ENCODE measurements around the gene HEY2.
A peak's percentile ranks its signal among the peaks of the same experiment; 100 is the strongest.

Gene HEY2

GRCh38 chr6:125787791-125788190, 38.4 kb downstream of the HEY2 start:
- H3K27ac ChIP-seq (ENCODE audit: extremely low read depth, low read depth, low read length): no peak overlapping the region
- no peak overlapping the region for H3K4me3 ChIP-seq (ENCODE audit: low read depth, low read length)
- POLR2A ChIA-PET: no interaction called here
- CTCF ChIA-PET: interaction anchor here (0.7 to 3.5 kb wide), 7 partner anchors 8 to 187 kb away, joined by 3 to 30 read pairs (median 5); no protein-coding TSS in a partner anchor
- H3K9me3 ChIP-seq (ENCODE audit: control insufficient read depth, insufficient read depth, low read depth, low read length): no peaks in the 10 kb centered on the region
- peaks cover 13% of the 10 kb centered on the region; the same call in 1 of the 2 replicates for H3K4me1 ChIP-seq (ENCODE audit: control insufficient read depth, insufficient read depth, low read length)
- no peaks in the 10 kb centered on the region for H3K36me3 ChIP-seq (ENCODE audit: control insufficient read depth in 2 of 2, insufficient read depth in 1 of 2, low read length in 2 of 2)
- TF ChIP-seq PRDM6 (tag by site-specific recombination; IDR thresholded peaks at IDR 0.05) (peak; percentile 14; the same call in 1 of the 2 replicates), ZNF654 (tag by site-specific recombination; IDR thresholded peaks at IDR 0.05; ENCODE audit: low read depth) (peak; percentile 48), ZNF610 (tag by site-specific recombination; IDR thresholded peaks at IDR 0.05; ENCODE audit: borderline replicate concordance) (no peak), ZSCAN16 (tag by site-specific recombination; IDR thresholded peaks at IDR 0.05) (no peak)

- H3K9me3 ChIP-seq (ENCODE audit: control insufficient read depth, insufficient read depth, low read depth, low read length): no peaks in the 10 kb centered on the region
- no peak for TF ChIP-seq ZNF221 (tag by site-specific recombination; IDR thresholded peaks at IDR 0.05; ENCODE audit: borderline replicate concordance)
- TF ChIP-seq ZNF341 (tag by site-specific recombination; IDR thresholded peaks at IDR 0.05; ENCODE audit: low read depth): no peak
- TF ChIP-seq GFI1B (tag by site-specific recombination; IDR thresholded peaks at IDR 0.05): no peak
- no peak for TF ChIP-seq ZNF610 (tag by site-specific recombination; IDR thresholded peaks at IDR 0.05; ENCODE audit: borderline replicate concordance)
- no peak for TF ChIP-seq ZNF248 (tag by site-specific recombination; IDR thresholded peaks at IDR 0.05)
- POLR2A ChIA-PET: interaction anchor here (0.8 to 3.6 kb wide), 9 partner anchors 8 to 482 kb away, joined by 3 to 66 read pairs (median 4); partner anchors contain the start of genes HINT3 and TRMT11
- H3K4me3 ChIP-seq (ENCODE audit: low read depth, low read length): no peak overlapping the region
- CTCF ChIA-PET: interaction anchor here (0.6 to 3.6 kb wide), 10 partner anchors 8 to 1399 kb away, joined by 3 to 35 read pairs (median 4); no protein-coding TSS in a partner anchor
- H3K36me3 ChIP-seq (ENCODE audit: control insufficient read depth in 2 of 2, insufficient read depth in 1 of 2, low read length in 2 of 2): no peaks in the 10 kb centered on the region
- peak overlapping the region; percentile 91 for H3K27ac ChIP-seq (ENCODE audit: extremely low read depth, low read depth, low read length)
- H3K4me1 ChIP-seq (ENCODE audit: control insufficient read depth, insufficient read depth, low read length): peaks cover 24% of the 10 kb centered on the region
Measured at GRCh38 chr6:125789167-125789566, 39.7 kb downstream of the HEY2 start.

- Histone ChIP-seq H3K4me1 (ENCODE audit: control insufficient read depth, insufficient read depth, low read length) (peaks cover 30% of the 10 kb centered on the region), H3K36me3 (ENCODE audit: control insufficient read depth in 2 of 2, insufficient read depth in 1 of 2, low read length in 2 of 2) (no peaks in the 10 kb centered on the region), H3K27ac (ENCODE audit: extremely low read depth, low read depth, low read length) (peak overlapping the region; percentile 91), H3K4me3 (ENCODE audit: low read depth, low read length) (peak overlapping the region; percentile 70), H3K9me3 (ENCODE audit: control insufficient read depth, insufficient read depth, low read depth, low read length) (no peaks in the 10 kb centered on the region)
- ChIA-PET CTCF (interaction anchor here (0.6 to 3.6 kb wide), 21 partner anchors 9 to 1398 kb away, joined by 3 to 35 read pairs (median 4); partner anchors contain the start of gene HINT3), POLR2A (interaction anchor here (0.6 to 3.6 kb wide), 25 partner anchors 8 to 1619 kb away, joined by 3 to 66 read pairs (median 5); partner anchors contain the start of genes HEY2, HINT3 and TRMT11)
- no peak for TF ChIP-seq PBX3 (CRISPR knock-in tag; IDR thresholded peaks at IDR 0.05)
- no peak for TF ChIP-seq ZNF548 (tag by site-specific recombination; IDR thresholded peaks at IDR 0.05)
- TF ChIP-seq ZNF350 (tag by site-specific recombination; IDR thresholded peaks at IDR 0.05): no peak
- TF ChIP-seq ZNF335 (tag by site-specific recombination; conservative IDR thresholded peaks at IDR 0.05): peak; percentile 81
- no peak for TF ChIP-seq SETDB1 (IDR thresholded peaks at IDR 0.05; ENCODE audit: insufficient read length, low read length)
- peak; percentile 72 for TF ChIP-seq ZXDB (tag by site-specific recombination; IDR thresholded peaks at IDR 0.05)
- 0 out of 2 replicates have a peak, but pooled peaks have one; percentile 10 for TF ChIP-seq ZNF501 (tag by site-specific recombination; IDR thresholded peaks at IDR 0.05)
- TF ChIP-seq WT1 (tag by site-specific recombination; IDR thresholded peaks at IDR 0.05): no peak; the same call in 1 of the 2 replicates
- TF ChIP-seq ZNF654 (tag by site-specific recombination; IDR thresholded peaks at IDR 0.05; ENCODE audit: low read depth): 0 out of 2 replicates have a peak, but pooled peaks have one; percentile 4
- 0 out of 2 replicates have a peak, but pooled peaks have one; percentile 38 for TF ChIP-seq ZSCAN16 (tag by site-specific recombination; IDR thresholded peaks at IDR 0.05)
- peak; percentile 69 for TF ChIP-seq ZNF629 (tag by site-specific recombination; IDR thresholded peaks at IDR 0.05)
- no peak for TF ChIP-seq KLF8 (tag by site-specific recombination; IDR thresholded peaks at IDR 0.05)
- TF ChIP-seq ZNF510 (tag by site-specific recombination; IDR thresholded peaks at IDR 0.05; ENCODE audit: insufficient replicate concordance): no peak
- TF ChIP-seq ZNF292 (tag by site-specific recombination; IDR thresholded peaks at IDR 0.05; ENCODE audit: borderline replicate concordance, low read depth): no peak
- TF ChIP-seq ZNF423 (tag by site-specific recombination; IDR thresholded peaks at IDR 0.05): no peak
- TF ChIP-seq ZNF624 (tag by site-specific recombination; IDR thresholded peaks at IDR 0.05): no peak
- TF ChIP-seq ZNF600 (tag by site-specific recombination; IDR thresholded peaks at IDR 0.05): peak; percentile 85
- peak; percentile 52 for TF ChIP-seq ZIC2 (tag by site-specific recombination; IDR thresholded peaks at IDR 0.05)
- no peak for TF ChIP-seq ZNF133 (tag by site-specific recombination; IDR thresholded peaks at IDR 0.05)
- no peak for TF ChIP-seq ZNF174 (tag by site-specific recombination; IDR thresholded peaks at IDR 0.05)
- no peak for TF ChIP-seq KLF7 (tag by site-specific recombination; IDR thresholded peaks at IDR 0.05; ENCODE audit: borderline replicate concordance)
Measured at GRCh38 chr6:125789576-125790357, 40.3 kb downstream of the HEY2 start.

Data from HEK293 (cell line).